GM18517 (cell line): Measurements from ENCODE around the gene NXPE3.

ENCODE experiments used
- ATAC-seq: cut with Tn5 transposase; IDR thresholded peaks from one replicate; pipeline ENCODE4 v1.9.1; 2021; ENCODE audit warnings: mild to moderate bottlenecking, moderate library complexity; ENCODE audit not compliant: unreplicated experiment

NXPE3 gene

GRCh38 chr3:101802179-101802578, 23.2 kb downstream of the NXPE3 start:
- no peak for ATAC-seq

- ATAC-seq: peak; percentile 95
These were observed 24.3 kb downstream of the NXPE3 start for GRCh38 chr3:101803173-101803782.

GRCh38 chr3:101803939-101804338, 24.9 kb downstream of the NXPE3 start:
- ATAC-seq: no peak

- ATAC-seq: no peak
These were observed 27.5 kb downstream of the NXPE3 start for GRCh38 chr3:101806491-101806890.

GRCh38 chr3:101807888-101808287, 28.9 kb downstream of the NXPE3 start:
- peak; percentile 58 for ATAC-seq

GRCh38 chr3:101809178-101810021, 30.4 kb downstream of the NXPE3 start:
- ATAC-seq: peak; percentile 33

- ATAC-seq: no peak
These were observed 31.0 kb downstream of the NXPE3 start for GRCh38 chr3:101810022-101810418.

GRCh38 chr3:101811875-101812274, 32.9 kb downstream of the NXPE3 start:
- no peak for ATAC-seq

- ATAC-seq: no peak
These were observed 33.9 kb downstream of the NXPE3 start for GRCh38 chr3:101812895-101813294.

- ATAC-seq: no peak
These were observed 34.9 kb downstream of the NXPE3 start for GRCh38 chr3:101813817-101814440.

- no peak for ATAC-seq
These were observed 35.8 kb downstream of the NXPE3 start for GRCh38 chr3:101814835-101815234.

- no peak for ATAC-seq
These were observed 37.5 kb downstream of the NXPE3 start for GRCh38 chr3:101816215-101817149.

- ATAC-seq: peak; percentile 57
These were observed 39.0 kb downstream of the NXPE3 start for GRCh38 chr3:101817992-101818391.

GRCh38 chr3:101819649-101820206, 40.7 kb downstream of the NXPE3 start:
- ATAC-seq: no peak

- ATAC-seq: no peak
These were observed 42.5 kb downstream of the NXPE3 start for GRCh38 chr3:101821503-101821902.

GRCh38 chr3:101823525-101823924, 44.5 kb downstream of the NXPE3 start:
- ATAC-seq: no peak

GRCh38 chr3:101824702-101825101, 45.7 kb downstream of the NXPE3 start:
- no peak for ATAC-seq

- no peak for ATAC-seq
These were observed 47.0 kb downstream of the NXPE3 start for GRCh38 chr3:101825904-101826445.

- peak; percentile 83 for ATAC-seq
These were observed 48.5 kb downstream of the NXPE3 start for GRCh38 chr3:101827211-101828174.
